Glomerular visceral epithelial cell (primary cell): Measurements from ENCODE around the gene ST3GAL3.
A peak's percentile ranks its signal among the peaks of the same experiment; 100 is the strongest.

ENCODE experiments used
- DNase-seq: peaks from one replicate; pipeline ENCODE4 v3.0.0-alpha.2; 2016; ENCODE audit errors: extremely low spot score

ST3GAL3 gene

GRCh38 chr1:43703836-43704235 lies 3.5 kb upstream of the ST3GAL3 start:
- DNase-seq = no peak

GRCh38 chr1:43704838-43705237 lies 2.5 kb upstream of the ST3GAL3 start:
- DNase-seq = peak; percentile 21

- no peak for DNase-seq
Measured at GRCh38 chr1:43705334-43705733, 2.0 kb upstream of the ST3GAL3 start.

DNA sequence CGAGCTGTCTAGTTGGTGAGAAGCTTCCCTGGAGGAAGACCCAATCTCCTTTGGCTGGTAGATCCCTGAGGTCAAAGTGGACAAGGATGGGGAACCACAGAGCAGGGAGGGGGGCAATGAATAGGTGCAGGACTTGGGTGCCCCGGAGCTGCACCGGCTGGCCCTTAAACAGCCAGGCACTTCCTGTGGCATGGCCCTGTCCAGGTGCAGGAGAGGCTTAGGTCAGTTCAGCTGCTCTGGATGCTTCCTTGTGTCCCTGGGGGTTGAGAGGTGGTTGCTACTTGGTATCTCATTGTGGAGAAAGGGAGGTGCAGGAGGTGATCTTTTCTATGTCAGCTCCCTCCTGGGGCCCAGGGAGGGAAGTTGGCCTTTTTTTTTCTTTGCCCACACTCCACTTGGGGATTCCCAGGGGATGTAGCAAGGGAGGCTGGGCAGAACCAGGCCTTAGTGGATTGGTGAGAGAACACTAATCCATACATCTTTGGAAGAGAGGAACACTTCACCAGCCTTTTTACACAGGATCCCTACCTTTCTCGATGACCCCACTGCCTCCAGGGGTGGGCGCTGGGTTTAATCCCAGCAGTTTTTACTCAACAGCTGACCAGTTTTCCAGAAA lies 1.2 kb upstream of the ST3GAL3 start:
- peak; percentile 43 for DNase-seq

DNA sequence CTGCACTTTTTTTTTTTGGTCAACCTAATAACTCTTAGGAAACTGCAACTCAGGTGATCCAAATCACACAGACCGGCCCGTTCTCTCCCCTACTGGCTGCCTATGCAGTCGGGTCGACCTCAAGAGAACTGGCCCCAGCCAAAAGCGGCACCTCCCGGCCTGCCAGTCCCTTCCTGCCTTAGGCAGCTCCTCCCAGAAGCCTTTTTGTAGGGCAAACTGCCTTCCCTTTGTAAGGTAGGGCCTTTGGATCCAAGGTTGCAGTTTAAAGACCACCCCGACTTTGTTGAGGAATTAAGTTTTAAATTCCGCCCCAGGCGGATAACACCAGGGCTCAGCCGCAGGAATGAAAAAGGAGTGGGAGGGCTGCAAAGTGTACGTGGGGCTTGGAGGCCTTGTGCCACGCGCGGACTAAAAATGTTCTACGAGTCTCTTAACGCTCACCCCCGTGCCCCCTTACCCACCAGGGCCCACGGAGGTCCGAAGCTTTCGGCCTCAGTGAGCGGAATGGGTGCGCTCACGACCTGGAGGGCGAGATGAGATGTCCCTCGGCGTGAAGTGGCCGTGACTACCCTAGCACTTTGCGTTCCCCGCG lies 642 bp upstream of the ST3GAL3 start:
- peak; percentile 15 for DNase-seq

GRCh38 chr1:43708002-43708410 lies 670 bp downstream of the ST3GAL3 start:
- no peak for DNase-seq

DNA sequence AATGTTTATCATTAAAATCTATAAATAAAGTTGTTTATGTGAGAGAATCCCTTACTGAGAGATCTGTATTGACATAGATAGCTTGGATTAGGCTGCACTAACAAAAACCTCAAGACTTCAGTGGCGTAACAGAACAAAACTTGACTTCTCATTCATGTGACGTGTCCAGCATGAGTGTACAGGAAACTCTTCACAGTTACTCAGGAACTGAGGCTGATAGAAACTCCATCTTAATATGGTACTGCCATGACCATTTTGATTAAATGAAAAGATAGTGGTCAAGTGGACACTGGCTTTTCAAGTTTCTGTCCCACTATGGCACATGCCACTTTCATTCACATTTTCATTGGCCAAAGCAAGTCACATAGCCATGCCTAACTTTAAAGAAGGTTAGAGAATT lies 3.7 kb downstream of the ST3GAL3 start:
- DNase-seq = peak; percentile 40

DNA sequence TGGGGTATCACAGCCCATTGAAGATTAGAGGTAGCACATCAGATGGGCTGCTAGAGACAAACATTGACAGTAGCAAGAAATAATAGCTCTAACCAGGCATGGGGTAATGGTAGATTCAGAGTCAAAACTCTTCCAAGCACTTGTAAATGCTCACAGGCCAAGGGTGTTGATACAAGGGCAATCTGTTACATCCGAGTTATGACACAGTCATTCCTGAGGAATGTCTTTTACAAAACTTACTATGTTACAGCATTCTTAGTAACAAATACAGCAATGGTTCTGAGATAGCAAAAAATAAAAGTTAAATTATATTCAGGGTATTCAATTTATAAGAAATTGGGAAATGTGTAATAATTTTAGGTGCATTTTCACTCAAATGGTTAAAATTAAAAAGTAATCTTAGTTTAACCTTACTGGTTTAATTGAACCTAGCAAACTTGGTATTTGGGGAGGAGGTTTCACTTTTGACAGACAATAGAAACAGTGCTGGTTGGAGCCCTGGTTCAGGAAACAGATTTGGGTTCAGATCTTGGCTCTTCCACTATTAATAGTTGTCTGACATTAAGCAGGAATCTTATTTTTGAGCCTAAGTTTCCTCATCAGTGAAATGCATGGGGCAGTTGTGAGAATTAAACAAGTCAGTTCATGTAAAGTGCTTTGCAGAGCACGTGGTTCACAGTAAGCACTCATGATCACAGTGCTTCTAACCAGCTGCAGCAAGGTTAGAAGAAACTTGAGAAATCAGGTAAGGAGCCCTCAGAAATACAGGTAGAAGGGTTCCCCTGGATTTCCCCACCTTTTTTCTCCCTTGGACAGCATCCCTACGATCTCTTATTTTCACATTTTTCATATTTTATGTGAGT lies 4.4 kb downstream of the ST3GAL3 start:
- DNase-seq = peak; percentile 65

DNA sequence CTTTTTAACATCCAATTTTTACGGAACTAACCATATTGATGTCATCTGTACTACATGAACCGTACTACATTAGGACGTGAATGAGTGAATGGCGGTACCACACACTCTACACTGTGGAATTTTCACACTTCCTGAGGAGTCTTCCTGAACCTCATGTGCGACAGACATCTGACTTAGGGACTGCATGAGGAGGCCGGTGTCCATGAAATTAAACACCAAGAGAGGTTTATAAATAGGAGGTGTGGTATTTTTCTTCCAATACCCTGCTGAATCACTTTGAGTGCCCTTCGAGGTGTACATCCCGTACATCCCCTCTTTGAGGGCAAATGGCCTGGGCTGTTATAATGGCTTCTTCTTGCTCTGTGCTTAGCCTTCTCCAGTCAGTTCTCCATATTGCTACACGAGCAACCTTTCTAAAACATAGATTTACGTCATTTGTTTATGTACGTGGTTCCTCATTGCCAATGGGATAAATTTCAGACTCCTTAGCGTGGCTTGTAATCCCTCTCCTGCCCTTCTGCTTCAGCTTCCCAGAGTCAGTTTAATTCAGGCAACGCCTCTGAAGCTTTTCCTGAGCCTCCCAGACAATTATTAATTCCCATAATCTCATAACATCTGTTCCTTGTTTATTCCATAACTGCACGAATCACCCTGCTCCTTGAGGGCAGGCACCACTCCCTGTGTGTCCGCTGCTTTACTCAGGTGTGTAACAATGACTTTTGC lies 9.4 kb downstream of the ST3GAL3 start:
- DNase-seq = no peak

DNA sequence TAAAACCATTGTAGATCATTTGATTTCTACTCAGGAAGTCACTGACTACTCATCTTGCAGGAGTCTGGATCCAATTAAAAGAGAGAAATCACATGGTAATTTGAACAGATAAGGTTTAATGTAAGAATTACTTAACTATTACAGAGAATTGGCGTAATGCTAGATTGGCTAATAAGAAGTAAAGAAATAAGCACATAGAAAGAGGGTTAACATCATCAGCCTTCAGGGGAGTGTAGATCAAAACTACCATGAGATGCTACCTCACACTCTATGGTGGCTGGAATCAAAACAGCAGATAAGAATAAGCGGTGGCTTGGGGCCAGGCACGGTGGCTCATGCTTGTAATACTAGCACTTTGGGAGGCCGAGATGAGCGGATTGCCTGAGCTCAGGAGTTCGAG lies 11.7 kb downstream of the ST3GAL3 start:
- DNase-seq = no peak

DNA sequence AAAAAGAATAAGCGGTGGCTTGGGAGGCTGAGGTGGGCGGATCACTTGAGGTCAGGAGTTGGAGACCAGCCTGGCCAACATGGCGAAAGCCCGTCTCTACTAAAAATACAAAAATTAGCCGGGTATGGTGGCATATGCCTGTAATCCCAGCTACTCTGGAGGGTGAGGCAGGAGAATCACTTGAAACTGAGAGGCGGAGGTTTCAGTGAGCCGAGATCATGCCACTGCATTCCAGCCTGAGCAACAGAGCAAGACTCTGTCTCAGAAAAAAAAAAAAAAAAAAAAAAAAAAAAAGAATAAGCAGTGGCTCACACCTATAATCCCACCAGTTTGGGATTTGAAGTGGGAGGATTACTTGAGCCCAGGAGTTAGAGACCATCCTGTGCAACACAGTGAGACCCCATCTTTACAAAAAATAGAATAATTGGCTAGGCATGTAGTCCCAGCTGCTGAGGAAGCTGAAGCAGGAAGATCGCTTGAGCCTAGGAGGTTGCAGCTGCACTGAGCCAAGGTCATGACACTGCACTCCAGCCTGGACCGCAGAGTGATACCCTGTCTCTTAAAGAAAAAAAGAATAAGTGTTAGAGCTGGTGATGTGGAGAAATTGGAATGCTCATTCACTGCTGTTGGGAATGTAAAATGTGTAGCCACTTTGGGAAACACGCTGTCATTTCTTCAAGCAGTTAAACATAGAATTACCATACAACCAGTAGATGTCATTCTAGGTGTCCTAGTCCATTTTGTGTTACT lies 12.5 kb downstream of the ST3GAL3 start:
- peak; percentile 26 for DNase-seq

DNA sequence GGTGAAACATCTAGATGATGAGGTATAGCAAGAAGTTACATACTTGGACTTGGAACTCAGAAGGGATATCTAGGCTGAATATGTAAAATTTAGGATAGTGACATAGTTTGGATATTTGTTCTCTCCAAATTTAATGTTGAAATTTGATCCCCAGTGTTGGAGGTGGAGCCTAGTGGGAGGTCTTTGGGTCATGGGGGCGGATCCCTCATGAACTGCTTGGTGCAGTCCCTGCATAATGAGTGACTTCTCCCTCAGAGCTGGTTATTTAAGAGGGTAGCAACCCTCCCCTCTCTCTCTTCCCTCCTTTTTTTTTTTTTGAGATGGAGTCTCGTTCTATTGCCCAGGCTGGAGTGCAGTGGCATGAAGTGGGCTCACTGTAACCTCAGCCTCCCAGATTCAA lies 15.5 kb downstream of the ST3GAL3 start:
- no peak for DNase-seq

DNA sequence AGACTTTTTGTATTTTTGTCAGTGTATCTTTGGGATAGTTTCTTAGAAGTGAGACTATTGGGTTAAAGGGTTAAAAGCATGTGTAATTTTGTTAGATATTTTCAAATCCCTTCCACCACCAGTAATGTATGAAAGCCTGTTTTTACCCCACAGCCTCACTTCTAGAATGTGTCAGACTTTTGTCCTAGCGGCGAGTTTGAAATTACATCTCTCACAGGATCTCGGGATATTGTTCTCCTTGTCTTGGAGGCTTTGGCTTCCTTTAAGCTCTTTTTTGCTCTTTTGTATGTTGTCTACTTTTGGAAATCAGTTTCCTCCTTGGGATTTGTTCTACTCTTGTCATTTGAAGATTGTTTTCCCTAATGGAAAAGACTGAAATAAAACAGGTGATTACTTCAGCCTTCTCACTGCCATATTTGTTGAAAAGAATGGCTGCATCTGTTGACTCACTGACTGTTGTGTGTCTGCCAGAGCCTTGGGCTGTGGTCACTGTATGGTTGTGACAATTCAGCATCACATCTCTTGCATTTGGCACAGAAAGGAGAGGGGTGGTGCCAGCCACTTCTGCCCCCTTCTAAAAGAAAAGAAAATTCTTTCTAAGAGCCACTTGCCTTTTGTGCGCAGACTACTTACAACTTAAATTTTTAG lies 22.6 kb downstream of the ST3GAL3 start:
- DNase-seq = no peak

DNA sequence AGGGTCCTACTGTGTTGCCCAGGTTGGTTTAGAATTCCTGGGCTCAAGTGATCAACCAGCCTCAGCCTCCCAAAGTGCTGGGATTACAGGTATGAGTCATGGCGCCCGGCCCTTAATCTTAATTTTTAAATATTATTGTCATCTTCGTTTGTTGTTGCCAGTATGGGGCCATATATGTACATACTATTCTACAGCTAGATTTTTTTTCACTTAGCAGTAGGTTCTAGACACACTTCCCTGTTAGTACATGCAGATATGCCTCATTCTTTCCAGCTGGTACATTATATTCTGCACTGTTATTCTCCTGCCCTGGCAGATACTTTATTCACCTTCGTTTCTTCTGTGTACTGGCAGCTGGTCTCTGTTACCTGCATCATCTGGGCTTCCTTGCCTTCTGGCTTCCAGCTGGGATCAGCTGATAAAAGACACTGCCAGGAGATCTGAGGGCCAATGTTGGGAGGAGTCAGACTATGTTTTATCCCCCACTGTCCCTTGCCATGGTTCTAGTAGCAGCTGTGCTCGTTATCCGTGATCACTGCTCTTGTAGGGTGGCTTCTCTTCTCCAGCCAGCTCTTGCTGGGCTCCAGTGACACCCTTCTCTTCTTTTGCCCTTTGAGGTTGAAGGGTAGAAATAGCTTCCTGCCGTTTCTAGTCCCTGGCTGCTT lies 24.7 kb downstream of the ST3GAL3 start:
- no peak for DNase-seq

DNA sequence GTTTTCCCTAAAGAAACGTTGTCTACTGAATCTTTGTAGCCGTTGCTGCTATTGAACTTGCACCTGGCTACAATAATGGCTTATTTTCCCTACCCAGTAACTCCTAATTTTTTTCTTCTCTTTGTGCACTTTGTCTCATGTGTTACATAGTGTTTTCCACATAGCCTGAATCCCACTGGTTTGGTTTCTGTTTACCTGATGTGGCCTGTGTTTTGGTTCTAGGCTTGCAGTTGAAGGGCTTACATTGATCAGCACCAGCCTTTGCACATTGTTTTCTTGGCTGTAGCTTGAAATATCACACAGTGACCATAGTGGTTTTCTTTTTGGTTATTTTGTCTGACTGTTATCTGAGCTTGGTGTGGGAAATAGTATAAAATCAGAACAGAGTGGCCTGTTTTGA lies 29.5 kb downstream of the ST3GAL3 start:
- no peak for DNase-seq

DNA sequence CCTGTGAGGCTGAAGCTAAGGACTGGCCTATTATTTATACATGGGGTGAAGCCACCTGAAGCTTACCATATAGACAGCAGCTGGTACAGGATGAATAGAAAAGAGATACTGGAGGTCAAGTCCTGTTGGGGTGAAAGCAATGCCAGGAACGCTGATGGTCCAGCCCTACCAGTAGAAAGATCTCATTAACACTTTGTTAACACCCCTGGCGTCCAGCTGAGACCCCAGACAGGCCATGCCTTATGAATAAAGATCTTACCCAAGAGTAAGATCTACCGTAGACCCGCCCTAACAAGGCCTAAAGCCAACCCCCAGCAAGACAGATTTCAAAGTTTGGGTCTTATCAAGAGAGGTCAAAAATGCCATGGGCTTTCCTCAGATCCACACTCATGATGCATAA lies 34.7 kb downstream of the ST3GAL3 start:
- DNase-seq = no peak

- DNase-seq = no peak
Measured at GRCh38 chr1:43743206-43743605, 35.9 kb downstream of the ST3GAL3 start.

DNA sequence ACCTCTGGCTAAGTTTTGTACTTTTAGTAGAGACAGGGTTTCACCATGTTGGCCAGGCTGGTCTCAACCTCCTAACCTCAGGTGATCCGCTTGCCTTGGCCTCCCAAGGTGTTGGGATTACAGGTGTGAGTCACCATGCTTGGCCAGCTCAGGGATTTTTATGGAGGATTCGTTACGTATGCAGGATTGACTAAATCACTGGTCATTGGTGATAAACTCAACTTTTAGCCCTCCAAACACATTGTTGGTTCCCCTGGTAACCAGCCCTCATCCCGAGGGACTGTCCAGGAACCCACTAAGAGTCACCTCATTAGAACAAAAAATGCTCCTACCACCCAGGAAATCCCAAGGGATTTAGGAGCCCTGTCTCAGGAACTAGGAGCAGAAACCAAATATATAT lies 40.4 kb downstream of the ST3GAL3 start:
- DNase-seq = no peak

- DNase-seq = no peak
Measured at GRCh38 chr1:43750083-43750482, 42.7 kb downstream of the ST3GAL3 start.

DNA sequence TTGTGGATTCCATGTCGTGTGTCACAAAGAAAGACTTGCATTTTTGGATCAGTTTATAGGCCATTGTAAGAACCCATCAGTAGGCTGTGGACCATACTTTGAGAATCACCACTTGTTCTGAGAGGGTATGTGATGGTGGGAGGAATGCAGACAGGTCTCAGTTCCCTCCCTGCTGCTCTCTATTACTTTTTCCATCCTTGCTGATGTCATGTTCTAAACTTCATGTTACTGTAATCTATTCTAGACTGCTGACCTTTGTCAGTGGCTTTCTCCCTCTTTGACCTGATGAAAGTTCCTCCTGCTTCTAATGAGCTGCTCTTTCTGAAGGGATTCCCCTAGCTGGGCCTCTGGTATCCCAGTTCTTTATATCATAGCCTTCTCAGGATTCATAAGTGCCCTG lies 46.1 kb downstream of the ST3GAL3 start:
- DNase-seq = no peak

DNA sequence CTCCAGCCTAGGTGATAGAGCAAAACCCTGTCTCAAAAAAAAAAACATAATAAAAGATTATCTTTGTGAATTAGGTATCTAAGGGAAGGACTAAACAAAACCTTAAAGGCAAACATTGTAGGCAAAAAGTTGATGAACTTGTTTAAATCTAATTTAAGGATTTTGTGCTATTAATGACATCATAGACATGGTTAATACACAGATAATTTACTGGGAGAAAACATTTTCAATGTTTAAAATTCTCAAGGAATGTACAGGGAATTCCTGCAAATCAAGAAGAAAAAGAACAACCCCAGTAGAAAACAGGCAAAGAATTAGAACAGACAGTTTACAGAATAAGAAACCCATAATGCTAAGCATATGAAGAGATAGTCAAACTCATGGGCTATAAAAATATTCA lies 47.6 kb downstream of the ST3GAL3 start:
- DNase-seq = no peak
